ENCODE results near the gene GOLGB1. TPM values are rescaled to one million over a fixed set of nuclear protein-coding genes. Genes with fewer than 3 reads are reported as not detected.

GOLGB1 gene
- total RNA-seq, 1 donor from 2014 or later = 87.9 TPM

DNA sequence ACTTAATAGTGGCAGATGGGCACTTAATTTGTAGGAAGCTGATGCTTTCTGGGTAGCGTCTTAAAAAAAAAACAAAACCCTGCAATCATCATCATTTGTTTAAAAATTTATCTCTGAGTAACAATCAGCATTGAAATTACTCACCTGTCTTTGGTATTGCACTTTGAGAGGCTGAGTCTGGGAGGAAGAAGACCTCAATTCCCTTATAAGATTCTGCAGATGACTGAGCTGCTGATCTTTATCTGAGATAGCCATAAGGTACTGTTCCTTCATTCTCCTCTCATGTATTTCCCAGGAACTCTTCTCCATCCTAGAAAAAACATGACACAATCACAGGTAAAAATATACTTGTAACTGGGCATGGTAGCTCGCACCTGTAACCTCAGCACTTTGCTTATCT lies 72.4 kb downstream of the GOLGB1 start:
- Histone ChIP-seq H3K4me3 (no peak overlapping the region), H3K4me1 (no peaks in the 10 kb centered on the region), H3K9me3 (no peaks in the 10 kb centered on the region), H3K27ac (no peak overlapping the region), H3K27me3 (no peaks in the 10 kb centered on the region), H3K36me3 (peaks cover 68 to 79% of the 10 kb centered on the region in 2 donors)
- TF ChIP-seq, protein P1, sequence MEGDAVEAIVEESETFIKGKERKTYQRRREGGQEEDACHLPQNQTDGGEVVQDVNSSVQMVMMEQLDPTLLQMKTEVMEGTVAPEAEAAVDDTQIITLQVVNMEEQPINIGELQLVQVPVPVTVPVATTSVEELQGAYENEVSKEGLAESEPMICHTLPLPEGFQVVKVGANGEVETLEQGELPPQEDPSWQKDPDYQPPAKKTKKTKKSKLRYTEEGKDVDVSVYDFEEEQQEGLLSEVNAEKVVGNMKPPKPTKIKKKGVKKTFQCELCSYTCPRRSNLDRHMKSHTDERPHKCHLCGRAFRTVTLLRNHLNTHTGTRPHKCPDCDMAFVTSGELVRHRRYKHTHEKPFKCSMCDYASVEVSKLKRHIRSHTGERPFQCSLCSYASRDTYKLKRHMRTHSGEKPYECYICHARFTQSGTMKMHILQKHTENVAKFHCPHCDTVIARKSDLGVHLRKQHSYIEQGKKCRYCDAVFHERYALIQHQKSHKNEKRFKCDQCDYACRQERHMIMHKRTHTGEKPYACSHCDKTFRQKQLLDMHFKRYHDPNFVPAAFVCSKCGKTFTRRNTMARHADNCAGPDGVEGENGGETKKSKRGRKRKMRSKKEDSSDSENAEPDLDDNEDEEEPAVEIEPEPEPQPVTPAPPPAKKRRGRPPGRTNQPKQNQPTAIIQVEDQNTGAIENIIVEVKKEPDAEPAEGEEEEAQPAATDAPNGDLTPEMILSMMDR (IDR thresholded peaks at IDR 0.05) = no peak
- intact Hi-C loops (cut with DNase I) = no loop called here
- DNase-seq (ENCODE audit: low spot score in 2 of 2) = no peak

DNA sequence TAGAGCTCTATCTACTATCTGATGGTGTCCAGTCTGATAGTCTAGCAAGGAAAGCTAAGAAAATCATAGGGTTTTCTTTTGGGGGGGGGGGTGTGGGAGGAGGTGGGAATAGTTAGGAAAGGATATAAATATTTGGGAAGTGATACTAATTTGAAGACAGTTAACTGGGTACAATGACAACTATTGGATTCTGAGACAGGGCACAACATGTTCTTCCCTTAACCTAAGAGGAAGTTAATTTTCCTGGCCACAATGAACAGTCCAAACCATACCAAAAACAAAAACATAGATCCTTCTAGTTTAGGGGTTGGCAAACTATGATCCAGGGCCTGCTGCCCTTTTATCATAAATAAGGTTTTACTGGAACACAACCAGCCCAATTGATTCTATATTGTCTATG lies 78.9 kb downstream of the GOLGB1 start:
- H3K4me1 ChIP-seq = no peaks in the 10 kb centered on the region
- no peak overlapping the region for H3K27ac ChIP-seq
- peaks cover 59 to 89% of the 10 kb centered on the region in 2 donors for H3K36me3 ChIP-seq
- no peak overlapping the region for H3K4me3 ChIP-seq
- intact Hi-C loops (cut with DNase I) = no loop called here
- H3K9me3 ChIP-seq = no peaks in the 10 kb centered on the region
- H3K27me3 ChIP-seq = no peaks in the 10 kb centered on the region
- no peak for DNase-seq (ENCODE audit: low spot score in 2 of 2)
- TF ChIP-seq, protein P1 (IDR thresholded peaks at IDR 0.05) = no peak

DNA sequence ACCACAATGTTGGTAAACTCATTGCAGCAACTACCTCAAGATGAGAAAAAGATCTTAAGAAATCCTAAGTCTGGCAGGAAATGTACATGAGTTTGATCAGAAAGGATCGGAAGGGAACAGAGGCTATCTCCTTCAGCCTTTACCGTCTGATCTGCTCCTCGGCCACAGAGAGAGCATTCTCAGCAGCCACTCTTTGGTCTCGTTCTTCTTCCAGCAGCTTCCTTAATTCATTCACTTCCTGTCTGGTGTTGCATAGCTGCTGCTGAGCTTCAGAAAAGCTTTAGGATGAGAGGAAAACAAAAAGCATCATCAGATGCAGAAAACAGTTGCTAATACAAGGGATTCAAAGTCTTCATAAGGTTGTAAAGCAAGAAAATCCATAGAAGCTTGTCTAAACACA lies 82.2 kb downstream of the GOLGB1 start:
- intact Hi-C loops (cut with DNase I) = no loop called here
- Histone ChIP-seq H3K36me3 (peaks cover 55 to 93% of the 10 kb centered on the region in 2 donors), H3K4me1 (no peaks in the 10 kb centered on the region), H3K27ac (no peak overlapping the region), H3K4me3 (no peak overlapping the region), H3K27me3 (no peaks in the 10 kb centered on the region), H3K9me3 (no peaks in the 10 kb centered on the region)
- TF ChIP-seq, protein P1 (IDR thresholded peaks at IDR 0.05) = no peak
- DNase-seq (ENCODE audit: low spot score in 2 of 2) = no peak

DNA sequence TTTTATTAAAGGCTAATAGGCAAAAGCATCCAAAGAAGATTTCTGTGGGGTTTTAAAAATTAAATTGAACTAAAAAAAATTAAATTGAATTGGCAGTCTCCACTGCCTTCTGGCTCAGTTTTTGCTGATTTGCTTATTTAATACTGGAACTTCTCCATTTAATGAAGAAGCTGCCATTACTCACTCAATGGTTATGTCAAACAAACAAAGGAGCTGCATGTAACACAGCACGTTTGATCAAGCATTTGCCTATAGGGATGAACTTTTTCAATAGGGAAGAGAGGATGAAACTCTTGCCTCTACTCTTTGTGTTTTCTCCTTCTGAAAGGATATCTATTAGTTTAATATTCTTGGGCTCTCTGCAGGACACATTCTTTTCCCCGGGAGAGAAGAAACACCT lies 84.1 kb downstream of the GOLGB1 start:
- no peak overlapping the region for H3K4me3 ChIP-seq
- H3K27me3 ChIP-seq = no peaks in the 10 kb centered on the region
- no peak overlapping the region for H3K27ac ChIP-seq
- DNase-seq (ENCODE audit: low spot score in 2 of 2) = no peak
- TF ChIP-seq, protein P1 (IDR thresholded peaks at IDR 0.05) = no peak
- intact Hi-C loops (cut with DNase I) = no loop called here
- no peaks in the 10 kb centered on the region for H3K9me3 ChIP-seq
- no peaks in the 10 kb centered on the region for H3K4me1 ChIP-seq
- peaks cover 53 to 76% of the 10 kb centered on the region in 2 donors for H3K36me3 ChIP-seq

DNA sequence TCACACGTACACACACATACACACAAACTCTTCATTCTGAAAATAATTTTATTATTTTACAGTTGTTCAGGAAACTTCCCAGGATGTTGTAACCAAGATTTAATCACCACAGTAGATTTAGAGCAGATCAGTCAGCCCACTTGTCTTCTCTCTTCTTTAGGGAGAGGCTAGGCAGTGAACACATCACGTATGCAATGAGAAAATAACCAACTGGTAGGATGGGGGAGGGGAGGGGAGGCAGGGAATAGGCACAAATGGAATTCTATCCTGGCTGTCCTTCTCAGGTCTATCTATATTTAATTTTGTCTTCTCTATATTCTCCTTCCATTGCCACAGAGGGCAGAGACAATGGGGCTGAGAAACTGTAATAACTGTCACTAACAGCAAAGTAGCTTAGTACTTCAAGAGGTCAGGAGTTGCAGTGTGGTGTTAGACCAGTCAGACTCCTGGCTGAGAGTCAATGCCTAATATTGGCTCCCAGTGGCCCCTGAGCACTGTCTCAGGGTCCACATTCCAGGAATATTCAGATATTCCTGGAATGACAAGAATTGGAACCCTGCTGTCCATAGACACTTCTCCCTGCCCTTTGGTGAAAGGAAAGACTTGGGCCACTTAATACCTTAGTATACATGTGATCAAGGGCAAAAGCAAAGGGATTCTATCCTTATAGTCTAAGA lies 86.2 kb downstream of the GOLGB1 start:
- H3K27ac ChIP-seq = no peak overlapping the region
- peaks cover 46 to 58% of the 10 kb centered on the region in 2 donors for H3K36me3 ChIP-seq
- DNase-seq (ENCODE audit: low spot score in 2 of 2) = no peak
- H3K9me3 ChIP-seq = no peaks in the 10 kb centered on the region
- intact Hi-C loops (cut with DNase I) = no loop called here
- TF ChIP-seq, protein P1 (IDR thresholded peaks at IDR 0.05) = no peak
- no peaks in the 10 kb centered on the region for H3K4me1 ChIP-seq
- no peak overlapping the region for H3K4me3 ChIP-seq
- no peaks in the 10 kb centered on the region for H3K27me3 ChIP-seq
